GM23338 (cell line): Measurements from ENCODE around the gene MIA. TPM values are rescaled to one million over a fixed set of nuclear protein-coding genes. Genes with fewer than 3 reads are reported as not detected.

Source experiments
- polyA plus RNA-seq: library from polyadenylated mRNA; unstranded; fragments of >200 nt; fragmentation: Nextera tagmentation; extraction: Ambion mirVana; gene quantifications from 2 replicates; pipeline ENCODE4 v1.2.1, GENCODE V29; 2016
- total RNA-seq: library from RNA; depleted of rRNA; stranded (reverse); fragments of >200 nt; shearing (Covaris generic); gene quantifications from 2 replicates; pipeline ENCODE4 v1.2.3, GENCODE V29; 2014; rRNA removed

MIA gene
- total and polyA plus RNA-seq, 2 experiments from 2014 or later = not detected

Other genes with a start within 250 kb of the MIA start
- 60.0 and 63.2 TPM in 2 replicates for gene SHKBP1, start 198.6 kb upstream of the MIA start, total RNA-seq
- gene SHKBP1, start 198.6 kb upstream of the MIA start, polyA plus RNA-seq = 69.8 and 74.6 TPM in 2 replicates
- 53.2 and 65.0 TPM in 2 replicates for gene LTBP4, start 174.2 kb upstream of the MIA start, total RNA-seq
- gene LTBP4, start 174.2 kb upstream of the MIA start, polyA plus RNA-seq = 48.4 and 50.3 TPM in 2 replicates
- gene NUMBL, start 84.9 kb upstream of the MIA start, total RNA-seq = 21.6 and 28.5 TPM in 2 replicates
- 8.5 and 9.6 TPM in 2 replicates for gene NUMBL, start 84.9 kb upstream of the MIA start, polyA plus RNA-seq
- gene COQ8B, start 58.6 kb upstream of the MIA start, total RNA-seq = 42.6 and 59.6 TPM in 2 replicates
- gene COQ8B, start 58.6 kb upstream of the MIA start, polyA plus RNA-seq = 13.4 and 13.9 TPM in 2 replicates
- 9.8 and 12.6 TPM in 2 replicates for gene ITPKC, start 58.4 kb upstream of the MIA start, total RNA-seq
- 5.3 and 5.4 TPM in 2 replicates for gene ITPKC, start 58.4 kb upstream of the MIA start, polyA plus RNA-seq
- gene ACTMAP, start 25.0 kb upstream of the MIA start, total RNA-seq = 10.3 and 14.9 TPM in 2 replicates
- 16.7 and 17.9 TPM in 2 replicates for gene ACTMAP, start 25.0 kb upstream of the MIA start, polyA plus RNA-seq
- 239 and 295 TPM in 2 replicates for gene SNRPA, start 24.3 kb upstream of the MIA start, total RNA-seq
- gene SNRPA, start 24.3 kb upstream of the MIA start, polyA plus RNA-seq = 321 and 326 TPM in 2 replicates
- 27.4 and 32.6 TPM in 2 replicates for gene RAB4B, start 2.7 kb downstream of the MIA start, total RNA-seq
- gene RAB4B, start 2.7 kb downstream of the MIA start, polyA plus RNA-seq = 23.0 and 29.0 TPM in 2 replicates
- 98.3 and 118 TPM in 2 replicates for gene EGLN2, start 23.7 kb downstream of the MIA start, total RNA-seq
- gene EGLN2, start 23.7 kb downstream of the MIA start, polyA plus RNA-seq = 55.8 and 59.9 TPM in 2 replicates
- gene CYP2A6, start 74.9 kb downstream of the MIA start, total RNA-seq = not detected in 2 replicates
- gene CYP2A6, start 74.9 kb downstream of the MIA start, polyA plus RNA-seq = 0.39 TPM in 1 of 2 replicates, not detected in the other
- 4.8 TPM in 1 of 2 replicates, not detected in the other for gene CYP2A7, start 106.7 kb downstream of the MIA start, total RNA-seq
- gene CYP2A7, start 106.7 kb downstream of the MIA start, polyA plus RNA-seq = not detected in 2 replicates
- gene CYP2B6, start 215.8 kb downstream of the MIA start, total RNA-seq = 1.2 and 8.4 TPM in 2 replicates
- 2.9 and 3.9 TPM in 2 replicates for gene CYP2B6, start 215.8 kb downstream of the MIA start, polyA plus RNA-seq